ENCODE results near the gene CNTN1.

- TF ChIP-seq CTCF (IDR thresholded peaks at IDR 0.05; ENCODE audit: borderline replicate concordance, extremely low read depth, low read length, poor library complexity, severe bottlenecking) = no peak
- no peak for TF ChIP-seq EZH2 (IDR thresholded peaks at IDR 0.05; ENCODE audit: borderline replicate concordance, low read depth, low read length, severe bottlenecking)
These were observed 300.4 kb downstream of the CNTN1 start for GRCh38 chr12:40992674-40993073.

Measured in DND-41 (cell line).